ENCODE results near the gene JCHAIN.

The JCHAIN gene

GRCh38 chr4:70629469-70630090 lies 36.7 kb downstream of the JCHAIN start:
- no peaks in the 10 kb centered on the region for H4K20me1 ChIP-seq (ENCODE audit: insufficient read depth, low read length)
- H2AFZ ChIP-seq (ENCODE audit: low read length) = no peak overlapping the region
- H3K9me3 ChIP-seq (ENCODE audit: low read length) = no peaks in the 10 kb centered on the region
- no peaks in the 10 kb centered on the region for H3K36me3 ChIP-seq (ENCODE audit: insufficient read depth, low read length)
- no peak overlapping the region for H3K4me2 ChIP-seq (ENCODE audit: low read length)
- H3K27ac ChIP-seq (ENCODE audit: low read depth, low read length, poor library complexity, severe bottlenecking) = no peak overlapping the region
- no peak overlapping the region for H3K9ac ChIP-seq (ENCODE audit: low read length)
- H3F3A ChIP-seq (ENCODE audit: insufficient read depth, low read length) = no peaks in the 10 kb centered on the region
- no peaks in the 10 kb centered on the region for H3K9me2 ChIP-seq (ENCODE audit: low read depth, low read length)
- no peak overlapping the region for H3K4me3 ChIP-seq (ENCODE audit: low read depth, low read length, poor library complexity, severe bottlenecking)
- peaks cover 8% of the 10 kb centered on the region for H3K4me1 ChIP-seq (ENCODE audit: insufficient read depth, low read length, severe bottlenecking)
- TF ChIP-seq CTCF (IDR thresholded peaks at IDR 0.05; ENCODE audit: low read length) (no peak), EZH2 (IDR thresholded peaks at IDR 0.05; ENCODE audit: borderline replicate concordance, low read length) (no peak)
- no peaks in the 10 kb centered on the region for H3K79me2 ChIP-seq (ENCODE audit: insufficient read depth, low read length)
- no peaks in the 10 kb centered on the region for H3K27me3 ChIP-seq (ENCODE audit: insufficient read depth, low read length)

GRCh38 chr4:70628444-70628843 lies 37.9 kb downstream of the JCHAIN start, which contains the start of gene ENAM:
ENAM (plus strand) TSS chr4:70628744; CDS start chr4:70629501, 757 bp downstream.
- Histone ChIP-seq H3K4me3 (ENCODE audit: low read depth, low read length, poor library complexity, severe bottlenecking) (no peak within 1 kb of the TSS), H3K9ac (ENCODE audit: low read length) (no peak within 1 kb of the TSS), H2AFZ (ENCODE audit: low read length) (no peak within 1 kb of the TSS), H3K9me3 (ENCODE audit: low read length) (no peaks in the 10 kb centered on the region), H4K20me1 (ENCODE audit: insufficient read depth, low read length) (no peaks in the 10 kb centered on the region), H3K27ac (ENCODE audit: low read depth, low read length, poor library complexity, severe bottlenecking) (no peak within 1 kb of the TSS), H3K4me2 (ENCODE audit: low read length) (no peak within 1 kb of the TSS), H3F3A (ENCODE audit: insufficient read depth, low read length) (no peaks in the 10 kb centered on the region), H3K4me1 (ENCODE audit: insufficient read depth, low read length, severe bottlenecking) (peaks cover 8% of the 10 kb centered on the region), H3K79me2 (ENCODE audit: insufficient read depth, low read length) (no peaks in the 10 kb centered on the region), H3K36me3 (ENCODE audit: insufficient read depth, low read length) (no peaks in the 10 kb centered on the region), H3K9me2 (ENCODE audit: low read depth, low read length) (no peaks in the 10 kb centered on the region), H3K27me3 (ENCODE audit: insufficient read depth, low read length) (no peaks in the 10 kb centered on the region)
- TF ChIP-seq EZH2 (IDR thresholded peaks at IDR 0.05; ENCODE audit: borderline replicate concordance, low read length) (no peak), CTCF (IDR thresholded peaks at IDR 0.05; ENCODE audit: low read length) (no peak)

- no peaks in the 10 kb centered on the region for H4K20me1 ChIP-seq (ENCODE audit: insufficient read depth, low read length)
- H3K27ac ChIP-seq (ENCODE audit: low read depth, low read length, poor library complexity, severe bottlenecking) = no peak overlapping the region
- H2AFZ ChIP-seq (ENCODE audit: low read length) = no peak overlapping the region
Observed at GRCh38 chr4:70627620-70628019, 38.7 kb downstream of the JCHAIN start.

More at GRCh38 chr4:70627620-70628019, 38.7 kb downstream of the JCHAIN start:
- no peaks in the 10 kb centered on the region for H3K9me2 ChIP-seq (ENCODE audit: low read depth, low read length)
- H3K4me2 ChIP-seq (ENCODE audit: low read length) = no peak overlapping the region
- H3K9me3 ChIP-seq (ENCODE audit: low read length) = no peaks in the 10 kb centered on the region
- no peaks in the 10 kb centered on the region for H3K36me3 ChIP-seq (ENCODE audit: insufficient read depth, low read length)
- no peaks in the 10 kb centered on the region for H3K79me2 ChIP-seq (ENCODE audit: insufficient read depth, low read length)
- no peaks in the 10 kb centered on the region for H3K27me3 ChIP-seq (ENCODE audit: insufficient read depth, low read length)
- no peak overlapping the region for H3K4me3 ChIP-seq (ENCODE audit: low read depth, low read length, poor library complexity, severe bottlenecking)
- no peaks in the 10 kb centered on the region for H3F3A ChIP-seq (ENCODE audit: insufficient read depth, low read length)
- H3K9ac ChIP-seq (ENCODE audit: low read length) = no peak overlapping the region
- TF ChIP-seq CTCF (IDR thresholded peaks at IDR 0.05; ENCODE audit: low read length) = no peak
- peaks cover 8% of the 10 kb centered on the region for H3K4me1 ChIP-seq (ENCODE audit: insufficient read depth, low read length, severe bottlenecking)

Measured in OCI-LY1 (cell line).